Activated effector memory CD4-positive, alpha-beta T cell treated with anti-CD3 and anti-CD28 coated beads, Interleukin-2, amount 50 U/mL, for 16 hours (primary cell): ENCODE data around the gene CCDC116.
"Not testable (repeated sequence)": the region's sequence is repeated elsewhere in the genome, so short reads cannot be mapped to it uniquely, and the experiment has no call there.

Experiments used
- DNase-seq: peaks from one replicate; pipeline ENCODE4 v3.0.0-alpha.2; 2020

The CCDC116 gene

DNA sequence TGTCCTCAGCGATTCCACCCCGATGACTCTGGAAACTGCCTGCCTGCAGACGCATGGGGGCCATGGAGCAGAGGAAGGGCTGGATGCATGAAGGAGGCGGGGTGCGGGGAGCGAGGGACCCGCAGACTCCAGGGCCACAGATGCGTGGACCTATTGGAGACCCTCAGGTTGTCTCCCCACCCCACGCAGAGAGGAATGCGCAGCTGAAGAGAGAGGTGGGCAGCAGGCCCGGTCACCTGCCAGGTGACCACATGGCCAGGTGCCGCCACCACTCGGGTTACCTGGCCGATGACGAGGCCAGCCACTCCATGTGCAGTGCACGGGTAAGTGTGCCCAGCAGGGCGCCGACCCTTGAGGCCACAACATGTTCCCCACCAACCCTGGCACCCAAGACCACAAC is 371 bp downstream of the CCDC116 start:
- no peak for DNase-seq

DNA sequence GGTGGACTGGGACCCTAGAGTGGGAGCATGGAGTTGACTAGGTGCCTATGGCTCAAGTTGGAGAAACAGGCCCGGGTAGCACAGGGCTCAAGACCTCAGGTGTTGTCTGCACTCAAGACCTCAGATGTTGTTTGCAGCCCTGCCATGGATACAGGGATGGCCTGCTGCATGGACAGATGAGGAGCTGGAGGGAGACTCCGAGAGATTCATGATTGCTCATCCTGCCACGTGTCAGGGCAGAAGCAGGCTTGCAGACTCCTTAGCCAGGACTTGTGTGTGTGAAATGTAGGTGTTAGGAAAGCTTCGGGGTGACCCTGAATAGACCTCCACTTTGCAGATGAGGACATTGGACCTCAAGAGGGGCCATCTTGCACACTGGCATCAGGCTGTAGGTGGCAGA is 921 bp downstream of the CCDC116 start:
- no peak for DNase-seq

DNA sequence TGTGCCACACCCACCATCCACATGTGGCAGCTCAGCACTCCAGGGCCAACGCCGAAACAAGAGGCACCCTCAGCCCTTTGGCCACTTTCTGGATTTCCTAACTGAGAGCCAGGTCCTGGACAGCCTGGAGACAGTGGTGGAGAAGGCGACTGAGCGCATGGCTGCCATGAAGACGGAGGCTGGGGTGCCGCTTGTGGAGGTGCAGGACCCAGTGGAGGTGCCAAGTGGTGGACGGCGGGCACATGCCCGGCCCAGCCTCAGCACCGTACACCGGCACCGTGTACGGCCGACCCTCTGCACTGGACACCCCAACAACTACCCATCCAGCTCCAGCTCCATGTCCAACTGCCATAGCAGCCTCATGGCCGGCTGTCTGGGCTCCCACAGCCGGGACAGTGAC is 1.5 kb downstream of the CCDC116 start:
- no peak for DNase-seq

DNA sequence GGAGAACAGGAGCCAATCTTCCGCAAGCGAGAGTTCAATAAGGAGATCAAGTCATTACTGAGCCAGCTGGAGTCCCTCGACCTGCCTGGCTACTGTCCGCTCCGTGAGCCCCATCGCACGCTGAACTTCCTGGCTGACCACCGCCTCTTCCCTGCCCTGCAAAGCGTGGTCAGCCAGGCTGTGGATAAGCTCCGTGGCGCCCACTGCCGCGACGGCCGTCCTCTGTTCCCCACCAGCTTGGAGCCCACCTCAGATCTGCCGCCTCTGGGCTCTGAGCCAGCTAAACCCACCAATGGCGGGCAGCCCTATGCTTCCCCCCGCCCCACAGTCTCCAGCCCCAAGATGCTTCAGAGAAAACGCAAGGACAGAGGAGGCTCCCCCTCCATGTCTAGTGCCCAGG is 2.3 kb downstream of the CCDC116 start:
- no peak for DNase-seq

DNA sequence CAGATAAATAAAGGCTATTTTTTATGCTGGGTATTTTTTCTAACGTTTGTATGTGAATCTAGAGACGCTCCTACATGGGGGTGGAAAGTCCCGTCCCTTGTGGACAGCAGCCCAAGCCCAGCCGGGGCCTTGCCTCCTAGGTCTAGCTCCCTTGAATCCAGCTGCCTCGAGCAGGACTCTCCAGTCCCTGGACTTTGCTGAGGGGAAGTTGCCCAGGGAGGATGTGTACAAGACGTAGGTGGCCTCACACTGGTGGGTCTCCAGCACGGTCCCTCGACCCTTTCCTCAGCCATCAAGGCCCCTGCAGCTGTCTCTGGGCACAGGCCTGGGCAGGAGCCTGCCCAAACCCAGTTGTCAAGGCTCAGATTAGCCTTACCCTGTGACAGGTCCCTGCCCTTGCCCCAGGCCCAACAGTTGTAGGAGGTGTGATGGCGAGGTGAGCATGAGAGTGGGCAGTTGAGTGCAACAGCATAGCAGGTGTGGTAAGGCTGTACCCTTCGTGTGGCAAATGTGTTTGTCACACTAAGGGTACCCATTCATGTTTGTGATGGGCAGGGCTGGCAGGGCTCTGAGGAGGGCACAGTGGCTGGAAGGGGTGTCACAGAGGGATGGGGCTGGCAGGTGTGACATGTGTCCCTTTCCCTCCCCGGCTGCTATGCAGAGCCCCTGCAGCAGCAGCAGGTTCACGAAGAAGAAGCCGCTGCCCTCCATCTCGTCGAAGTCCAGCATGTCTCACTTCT is 3.4 kb downstream of the CCDC116 start:
- no peak for DNase-seq

DNA sequence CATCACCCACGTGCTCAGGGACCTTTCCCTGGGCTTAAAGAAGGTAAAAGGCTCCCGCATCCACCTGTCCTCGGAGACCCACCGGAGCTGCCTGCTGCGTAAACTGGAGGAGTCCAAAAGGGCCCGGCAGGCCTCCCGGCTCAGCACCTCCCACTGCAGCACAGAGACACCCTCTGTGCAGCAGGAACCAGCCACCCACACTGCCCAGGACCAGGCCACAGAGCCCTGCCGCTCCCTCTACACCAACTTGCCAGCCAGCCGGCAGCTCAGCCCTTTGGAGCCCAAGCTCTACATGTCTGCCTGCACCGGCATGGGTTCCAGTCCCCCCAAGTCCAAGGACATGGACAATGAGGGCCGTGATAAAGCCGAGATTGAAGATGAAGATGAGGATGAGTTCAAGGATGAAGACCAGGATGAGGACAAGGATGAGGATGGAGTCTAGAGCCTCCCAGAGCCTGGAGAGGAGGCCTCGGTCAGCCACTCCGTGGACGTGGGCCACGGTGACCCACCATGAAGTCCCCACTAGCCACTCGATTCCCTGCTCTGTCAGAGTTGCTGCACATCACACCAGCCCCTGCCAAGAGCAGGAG is 4.2 kb downstream of the CCDC116 start:
- no peak for DNase-seq

DNA sequence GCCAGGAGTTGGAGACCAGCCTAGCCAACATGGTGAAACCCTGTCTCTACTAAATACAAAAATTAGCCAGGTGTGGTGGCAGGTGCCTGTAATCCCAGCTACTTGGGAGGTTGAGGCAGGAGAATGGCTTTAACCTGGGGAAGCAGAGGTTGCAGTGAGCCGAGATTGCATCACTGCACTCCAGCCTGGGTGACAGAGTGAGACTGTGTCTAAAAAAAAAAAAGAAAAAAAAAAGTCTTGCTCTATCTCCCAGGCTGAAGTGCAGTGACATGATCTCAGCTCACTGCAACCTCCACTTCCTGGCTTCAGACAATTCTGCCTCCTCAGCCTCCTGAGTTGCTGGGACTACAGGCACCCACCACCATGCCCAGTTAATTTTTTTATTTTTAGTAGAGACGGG is 4.9 kb downstream of the CCDC116 start:
- DNase-seq = not testable (repeated sequence)

DNA sequence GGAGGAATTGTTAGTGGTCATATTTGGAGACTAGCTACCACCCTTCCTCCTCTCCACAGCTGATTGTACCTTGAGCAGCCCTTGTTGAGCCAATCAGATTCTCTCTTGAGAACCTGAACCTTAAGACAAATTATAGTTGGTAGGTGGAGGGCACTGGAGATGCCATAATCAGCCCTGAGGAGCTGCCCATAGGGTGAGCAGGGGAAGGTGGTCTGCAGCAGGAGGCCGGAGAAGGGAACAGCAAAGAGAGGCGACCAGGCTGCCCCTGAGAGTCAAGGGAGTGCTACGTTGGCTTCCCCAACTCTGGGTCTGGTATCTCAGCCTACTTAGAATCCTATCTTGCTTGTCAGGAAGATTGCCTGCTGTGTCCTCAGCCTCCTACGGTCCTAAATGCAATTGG is 6.8 kb downstream of the CCDC116 start:
- DNase-seq = no peak

DNA sequence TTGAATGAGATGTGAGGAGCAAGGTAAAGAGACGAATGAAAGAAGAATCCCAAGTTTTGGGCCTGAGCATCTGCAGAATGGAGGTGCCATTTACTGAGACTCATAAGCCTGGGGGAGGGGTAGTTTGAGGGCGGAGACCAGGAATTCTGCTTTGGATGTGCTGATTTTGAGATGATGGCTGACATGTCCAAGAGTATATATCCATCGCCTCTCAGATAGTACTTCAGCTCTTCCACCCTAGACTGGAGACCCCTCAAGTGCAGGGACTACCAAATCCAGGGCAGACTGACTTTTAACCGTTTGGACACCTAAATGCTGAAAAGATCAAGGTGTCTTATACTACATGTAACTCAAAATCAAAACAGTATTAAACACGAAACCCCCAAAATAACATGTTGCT is 8.2 kb downstream of the CCDC116 start:
- DNase-seq = no peak

DNA sequence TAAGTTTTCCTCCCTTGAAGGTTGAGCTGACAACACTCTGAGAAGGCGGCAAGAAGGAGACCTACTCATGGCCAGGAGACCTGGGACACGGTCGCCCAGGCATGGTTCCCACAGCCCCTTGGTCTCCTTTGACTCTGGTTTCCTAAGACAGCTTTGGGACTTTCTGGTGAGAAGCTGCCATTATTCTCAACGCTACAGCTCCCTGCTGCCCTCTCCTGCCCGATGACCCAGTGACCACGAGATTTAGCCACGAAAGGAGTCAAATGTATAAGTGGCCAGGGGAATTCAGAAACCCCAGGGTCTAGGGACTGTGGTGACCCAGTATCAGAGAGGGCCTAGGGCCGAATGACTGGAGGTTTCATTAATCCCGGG is 8.8 kb downstream of the CCDC116 start:
- no peak for DNase-seq

DNA sequence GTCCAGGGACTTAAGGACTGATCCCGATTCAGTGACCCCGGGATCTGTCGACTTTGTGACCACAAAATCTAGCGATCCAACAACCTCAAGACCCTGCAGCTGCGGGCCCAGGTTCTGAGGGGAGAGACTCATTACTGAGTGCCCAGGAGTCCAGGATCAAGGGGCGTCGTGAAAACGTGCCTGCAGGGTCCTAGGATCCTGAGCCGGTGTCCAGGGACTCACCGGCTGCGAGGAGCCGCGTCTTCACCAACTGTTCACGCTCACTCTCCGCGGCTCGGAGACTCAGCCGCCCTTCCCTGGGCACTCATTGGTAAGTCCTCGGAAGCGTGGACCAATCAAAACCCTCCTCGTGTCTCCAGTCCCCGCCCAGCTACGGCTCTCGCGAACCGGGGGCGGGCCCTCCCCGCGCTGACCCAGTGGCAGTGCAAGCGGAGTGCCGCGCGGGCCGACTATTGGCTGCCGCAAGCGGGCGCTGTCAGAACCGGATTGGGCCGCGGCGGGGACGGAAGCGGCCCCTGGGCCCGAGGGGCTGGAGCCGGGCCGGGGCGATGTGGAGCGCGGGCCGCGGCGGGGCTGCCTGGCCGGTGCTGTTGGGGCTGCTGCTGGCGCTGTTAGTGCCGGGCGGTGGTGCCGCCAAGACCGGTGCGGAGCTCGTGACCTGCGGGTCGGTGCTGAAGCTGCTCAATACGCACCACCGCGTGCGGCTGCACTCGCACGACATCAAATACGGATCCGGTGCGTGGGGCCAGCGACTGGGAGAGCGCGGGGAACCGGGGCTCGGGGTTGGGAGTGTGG is 9.4 kb downstream of the CCDC116 start, which contains the start of gene SDF2L1:
TSS of gene SDF2L1 (plus strand) at position 514 of the 795 bp plus-strand sequence. CDS start at position 549, 35 bp downstream.
- peak; percentile 99 for DNase-seq

DNA sequence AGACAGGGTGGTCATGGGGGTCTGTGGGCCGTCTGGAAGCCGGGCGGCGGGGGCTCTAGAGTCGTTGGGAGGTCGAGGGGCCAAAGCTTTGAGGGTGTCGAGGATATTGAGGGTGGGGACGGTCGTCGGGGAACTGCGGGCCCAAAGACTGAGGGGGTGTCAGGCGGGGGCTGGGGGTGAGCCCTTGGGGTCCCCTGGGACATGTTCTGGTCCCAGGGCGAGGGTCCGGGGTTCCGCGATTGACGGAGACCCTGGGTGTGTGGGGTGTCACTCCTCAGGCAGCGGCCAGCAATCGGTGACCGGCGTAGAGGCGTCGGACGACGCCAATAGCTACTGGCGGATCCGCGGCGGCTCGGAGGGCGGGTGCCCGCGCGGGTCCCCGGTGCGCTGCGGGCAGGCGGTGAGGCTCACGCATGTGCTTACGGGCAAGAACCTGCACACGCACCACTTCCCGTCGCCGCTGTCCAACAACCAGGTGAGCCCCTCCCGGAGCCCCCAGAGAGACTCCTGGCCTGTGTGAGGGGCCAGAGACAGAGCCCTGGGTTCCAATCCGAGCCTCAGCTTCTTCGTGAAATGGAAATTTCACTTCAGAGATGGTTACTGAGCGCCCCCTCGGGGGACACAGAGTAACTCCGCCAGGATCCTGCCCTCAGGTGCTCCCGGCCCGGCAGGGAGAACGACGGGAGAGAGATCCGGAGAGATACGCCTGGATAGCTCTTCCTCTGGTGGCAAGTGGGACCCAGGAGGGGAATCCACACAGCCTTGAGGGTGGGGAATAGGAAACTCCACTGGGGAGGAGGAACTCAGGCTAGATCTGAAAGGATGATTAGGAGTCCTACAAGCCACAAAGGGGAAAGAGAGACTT is 10.3 kb downstream of the CCDC116 start:
- DNase-seq = peak; percentile 85

DNA sequence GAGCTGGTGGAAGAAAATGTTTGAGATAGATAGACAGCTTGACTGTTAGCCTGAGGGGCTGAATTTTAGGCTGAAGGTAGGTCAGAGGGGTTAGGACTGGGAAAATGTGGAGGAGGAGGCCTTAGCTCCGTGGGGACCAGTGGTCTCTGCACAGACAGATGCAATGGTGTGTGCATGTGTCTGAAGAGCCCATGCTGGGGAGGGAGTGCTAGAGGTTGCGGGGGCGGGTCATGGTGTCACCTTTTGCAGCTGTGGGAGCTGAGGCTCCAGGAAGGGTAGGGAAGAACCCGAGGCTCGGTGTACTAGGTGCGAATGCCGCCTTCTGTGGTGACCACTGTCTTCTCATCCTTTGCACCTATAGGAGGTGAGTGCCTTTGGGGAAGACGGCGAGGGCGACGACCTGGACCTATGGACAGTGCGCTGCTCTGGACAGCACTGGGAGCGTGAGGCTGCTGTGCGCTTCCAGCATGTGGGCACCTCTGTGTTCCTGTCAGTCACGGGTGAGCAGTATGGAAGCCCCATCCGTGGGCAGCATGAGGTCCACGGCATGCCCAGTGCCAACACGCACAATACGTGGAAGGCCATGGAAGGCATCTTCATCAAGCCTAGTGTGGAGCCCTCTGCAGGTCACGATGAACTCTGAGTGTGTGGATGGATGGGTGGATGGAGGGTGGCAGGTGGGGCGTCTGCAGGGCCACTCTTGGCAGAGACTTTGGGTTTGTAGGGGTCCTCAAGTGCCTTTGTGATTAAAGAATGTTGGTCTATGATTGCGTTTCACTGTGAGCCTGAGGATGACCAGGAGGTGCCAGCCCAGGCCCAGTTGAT is 11.2 kb downstream of the CCDC116 start:
- peak; percentile 70 for DNase-seq

DNA sequence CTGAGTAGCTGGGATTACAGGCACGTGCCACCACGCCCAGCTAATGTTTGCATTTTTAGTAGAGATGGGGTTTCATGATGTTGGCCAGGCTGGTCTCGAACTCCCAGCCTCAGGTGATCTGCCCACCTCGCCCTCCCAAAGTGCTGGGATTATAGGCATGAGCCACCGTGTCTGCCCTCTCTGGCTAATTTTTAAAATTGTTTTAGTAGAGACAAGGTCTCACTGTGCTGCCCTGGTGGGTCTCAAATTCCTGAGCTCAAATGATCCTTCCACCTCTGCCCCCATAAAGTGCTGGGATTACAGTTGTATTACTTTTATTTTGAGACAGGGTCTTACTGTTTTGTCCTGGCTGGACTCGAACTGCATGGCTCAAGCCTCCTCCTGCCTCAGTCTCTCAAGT is 13.0 kb downstream of the CCDC116 start:
- not testable (repeated sequence) for DNase-seq

DNA sequence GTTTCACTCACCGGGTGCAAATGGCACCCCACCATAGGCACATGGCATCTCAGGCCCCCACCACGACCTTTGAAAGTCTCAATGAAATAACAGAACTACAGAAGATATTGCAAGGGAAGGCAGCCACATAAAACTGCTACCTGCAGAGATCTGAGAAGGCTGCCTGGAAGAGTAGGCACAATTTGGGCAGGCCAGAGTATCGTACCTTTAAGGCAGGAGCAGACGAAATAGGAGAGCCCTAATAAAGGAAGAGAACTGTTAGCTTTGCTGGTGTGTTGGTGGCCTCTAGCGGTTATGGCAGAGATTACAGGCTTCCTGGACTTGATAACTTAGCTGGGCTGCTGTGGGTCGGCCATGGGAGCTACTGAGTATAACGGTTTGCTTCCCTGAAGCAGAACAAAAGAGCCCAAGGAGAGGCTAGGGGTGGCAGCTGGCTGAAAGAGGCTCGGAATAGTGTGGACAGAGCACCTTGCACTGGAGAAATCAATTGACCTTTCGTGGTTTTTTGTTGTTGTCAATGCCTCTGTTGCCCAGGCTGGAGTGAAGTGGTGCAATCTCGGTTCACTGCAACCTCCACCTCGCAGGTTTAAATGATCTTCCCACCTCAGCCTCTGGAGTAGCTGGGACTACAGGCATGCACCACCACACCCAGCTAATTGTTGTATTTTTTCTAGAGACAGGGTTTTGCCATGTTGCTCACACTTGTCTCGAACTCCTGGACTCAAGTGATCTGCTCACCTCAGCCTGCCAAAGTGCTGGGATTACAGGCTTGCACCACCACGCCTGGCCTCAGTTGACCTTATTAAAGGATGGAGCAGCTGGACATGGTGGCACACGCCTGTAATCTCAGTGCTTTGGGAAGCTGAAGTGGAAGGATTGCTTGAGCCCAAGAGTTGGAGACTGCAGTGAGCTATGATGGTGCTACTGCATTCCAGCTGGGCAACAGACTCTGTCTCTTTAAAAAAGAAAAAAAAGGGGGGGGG is 14.3 kb downstream of the CCDC116 start:
- peak; percentile 90 for DNase-seq

DNA sequence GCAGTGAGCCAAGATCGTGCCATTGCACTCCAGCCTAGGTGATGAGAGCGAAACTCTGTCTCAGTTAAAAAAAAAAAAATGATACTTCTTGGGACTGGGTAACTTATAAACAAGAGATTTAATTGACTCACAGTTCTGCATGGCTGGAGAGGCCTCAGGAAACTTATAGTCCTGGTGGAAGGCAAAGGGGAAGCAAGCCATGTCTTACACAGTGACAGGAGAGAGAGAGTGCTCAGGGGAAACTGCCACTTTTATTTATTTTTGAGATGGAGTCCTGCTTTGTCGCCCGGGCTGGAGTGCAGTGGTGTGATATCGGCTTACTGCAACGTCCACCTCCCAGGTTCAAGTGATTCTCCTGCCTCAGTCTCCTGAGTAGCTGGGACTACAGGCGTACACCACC is 17.7 kb downstream of the CCDC116 start:
- no peak for DNase-seq

DNA sequence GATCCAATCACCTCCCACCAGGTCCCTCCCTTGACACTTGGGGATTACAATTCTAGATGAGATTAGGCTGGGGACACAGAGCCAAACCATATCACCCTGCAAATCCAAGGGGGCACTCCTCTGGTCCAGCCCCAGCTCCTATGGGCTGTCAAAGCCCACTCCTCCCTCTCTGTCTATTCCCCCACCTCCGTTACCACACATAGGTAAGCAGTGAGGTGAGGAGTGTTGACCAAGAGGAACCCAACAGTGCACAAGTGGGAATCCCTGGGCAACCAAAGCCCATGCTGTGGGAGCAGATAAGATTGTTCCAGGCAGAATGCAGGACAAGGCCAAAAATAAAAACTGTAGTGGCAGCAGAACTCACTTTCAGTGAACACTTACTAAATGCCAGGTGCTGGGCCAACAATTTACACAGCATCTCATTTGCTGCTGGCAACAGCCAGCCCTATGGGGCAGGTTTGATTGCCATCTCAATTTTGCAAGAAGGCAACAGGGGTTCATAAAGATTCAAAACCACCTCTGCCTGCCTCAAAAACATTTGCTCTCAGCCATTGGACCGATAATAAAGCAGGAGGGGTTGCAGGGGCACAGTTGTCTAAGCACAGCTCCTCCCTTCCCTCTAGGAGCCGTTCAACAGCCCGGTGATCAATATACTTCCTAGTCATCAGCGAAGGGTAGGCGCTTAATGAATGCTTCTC is 18.4 kb downstream of the CCDC116 start:
- no peak for DNase-seq

DNA sequence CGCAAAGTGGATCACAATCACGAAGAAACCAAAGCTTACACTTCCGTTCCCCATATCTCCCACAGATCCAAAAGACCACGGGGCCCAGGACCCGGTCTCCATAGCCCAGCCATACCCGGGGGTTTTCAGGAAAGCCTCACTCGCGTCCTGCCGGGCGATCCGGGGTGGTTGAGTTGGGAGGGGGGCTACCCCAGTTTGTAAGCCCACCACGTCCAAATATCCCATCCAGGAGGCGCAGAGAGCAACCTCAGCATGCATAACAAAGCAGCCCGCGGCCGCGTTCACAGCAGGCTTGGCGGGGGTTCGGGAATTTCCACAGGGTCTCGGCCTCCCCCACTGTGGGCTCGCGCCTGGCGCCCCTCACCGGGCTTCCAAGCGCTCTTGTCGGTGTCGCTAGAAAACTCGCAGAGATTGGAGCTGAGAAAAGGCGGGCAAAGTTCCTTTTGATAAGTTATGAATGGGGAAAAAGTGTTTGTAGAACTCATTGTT is 19.0 kb downstream of the CCDC116 start:
- DNase-seq = no peak

DNA sequence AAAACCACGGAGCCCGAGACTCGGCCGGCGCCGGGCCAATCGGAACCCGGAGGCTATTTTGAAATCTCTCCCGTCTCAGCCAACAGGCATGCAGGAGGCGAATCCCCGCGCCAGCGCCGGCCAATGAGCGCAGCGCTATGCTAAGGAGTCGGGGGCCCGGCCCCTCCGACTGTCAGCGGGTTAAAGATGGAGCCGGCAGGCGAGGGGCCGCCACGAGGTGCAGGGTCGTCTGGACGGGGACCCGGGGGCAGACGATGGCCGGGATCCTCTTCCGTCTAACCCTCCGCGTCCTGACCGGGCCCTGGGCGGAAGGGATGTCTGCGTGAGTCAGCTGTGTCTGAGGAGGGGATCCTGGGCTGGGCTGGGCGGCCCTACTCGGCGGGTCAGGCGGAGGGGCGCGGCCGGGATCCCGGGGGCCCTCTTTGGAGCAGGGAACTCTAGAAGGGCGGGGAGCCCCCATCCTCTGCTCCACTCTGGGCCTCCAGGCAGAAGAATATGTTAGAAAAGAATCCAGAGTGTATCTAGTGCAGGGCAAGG is 19.5 kb downstream of the CCDC116 start:
- DNase-seq = peak; percentile 95
